Pons (tissue), 1 donor: ENCODE results near the gene UNC13A.
"Not testable (repeated sequence)": the region's sequence is repeated elsewhere in the genome, so short reads cannot be mapped to it uniquely, and the experiment has no call there.

Experiments
- DNase-seq: peaks from one replicate; pipeline ENCODE4 v3.0.0-alpha.2; 2016; ENCODE audit warnings: low spot score

The UNC13A gene

GRCh38 chr19:17570291-17570690 is 117.9 kb downstream of the UNC13A start:
- not testable (repeated sequence) for DNase-seq

- DNase-seq, result no peak
These were observed 120.2 kb downstream of the UNC13A start for GRCh38 chr19:17567940-17568339.

- DNase-seq, result no peak
These were observed 122.5 kb downstream of the UNC13A start for GRCh38 chr19:17565611-17566010.

- no peak for DNase-seq
These were observed 123.4 kb downstream of the UNC13A start for GRCh38 chr19:17564781-17565180.

- DNase-seq, result no peak
These were observed 125.6 kb downstream of the UNC13A start for GRCh38 chr19:17562561-17562960.

- no peak for DNase-seq
These were observed 126.1 kb downstream of the UNC13A start for GRCh38 chr19:17562097-17562496.

- DNase-seq, result no peak
These were observed 128.0 kb downstream of the UNC13A start for GRCh38 chr19:17560205-17560595.

GRCh38 chr19:17557466-17557865 is 130.7 kb downstream of the UNC13A start:
- DNase-seq, result peak; percentile 15

- DNase-seq, result no peak
These were observed 131.2 kb downstream of the UNC13A start for GRCh38 chr19:17556995-17557394.

- peak; percentile 43 for DNase-seq
These were observed 132.0 kb downstream of the UNC13A start for GRCh38 chr19:17555929-17556813.

GRCh38 chr19:17555480-17555928 is 132.7 kb downstream of the UNC13A start, which contains the start of gene COLGALT1:
TSS of gene COLGALT1 (plus strand) at chr19:17555649. CDS start at chr19:17555714, 65 bp downstream.
- DNase-seq, result peak; percentile 97

GRCh38 chr19:17554968-17555479 is 133.1 kb downstream of the UNC13A start:
- DNase-seq, result no peak

- peak; percentile 69 for DNase-seq
These were observed 134.9 kb downstream of the UNC13A start for GRCh38 chr19:17553256-17553655.

- not testable (repeated sequence) for DNase-seq
These were observed 135.4 kb downstream of the UNC13A start for GRCh38 chr19:17552735-17553134.
